ENCODE measurements around the gene OCEL1.

GRCh38 chr19:17244618-17245534 lies 18.9 kb downstream of the OCEL1 start:
- TF ChIP-seq CTCF (IDR thresholded peaks at IDR 0.05) = no peak
- no peak for TF ChIP-seq ZFX (IDR thresholded peaks at IDR 0.05; ENCODE audit: borderline replicate concordance)

Data from 22Rv1 (cell line).